Trophoblast cell (in vitro differentiated cells and primary cell): ENCODE data around the gene TAP2.

ENCODE experiments used
- DNase-seq, 2 donors: peaks; one replicate each; pipeline ENCODE4 v3.0.0-alpha.2; 2016
- H2AFZ ChIP-seq: 2 replicates; pipeline ENCODE4 v1.6.1; 2013; ENCODE audit warnings: low read length, moderate library complexity, mild to moderate bottlenecking; ENCODE audit not compliant: insufficient read depth, poor library complexity
- H2AK5ac ChIP-seq: 2 replicates; pipeline ENCODE4 v1.6.1; 2013; ENCODE audit warnings: mild to moderate bottlenecking, low read length
- H2BK120ac ChIP-seq: 2 replicates; pipeline ENCODE4 v1.6.1; 2013; ENCODE audit warnings: low read length, mild to moderate bottlenecking, moderate library complexity; ENCODE audit not compliant: insufficient read depth, poor library complexity
- H2BK12ac ChIP-seq: 2 replicates; pipeline ENCODE4 v1.6.1; 2013; ENCODE audit warnings: mild to moderate bottlenecking, low read length, moderate library complexity
- H2BK5ac ChIP-seq: 2 replicates; pipeline ENCODE4 v1.6.1; 2013; ENCODE audit warnings: low read length, low read depth, moderate library complexity, mild to moderate bottlenecking; ENCODE audit not compliant: poor library complexity
- H3K14ac ChIP-seq: 2 replicates; pipeline ENCODE4 v1.6.1; 2013; ENCODE audit warnings: mild to moderate bottlenecking, low read length
- H3K18ac ChIP-seq: 2 replicates; pipeline ENCODE4 v1.6.1; 2013; ENCODE audit warnings: mild to moderate bottlenecking, low read length
- H3K23ac ChIP-seq: 2 replicates; pipeline ENCODE4 v1.6.1; 2013; ENCODE audit warnings: low read length
- H3K27ac ChIP-seq: 2 replicates; pipeline ENCODE4 v1.5.1; 2013; ENCODE audit warnings: low read depth, mild to moderate bottlenecking, inconsistent platforms, low read length, moderate library complexity
- H3K27me3 ChIP-seq: 2 replicates; pipeline ENCODE4 v1.6.1; 2013; ENCODE audit warnings: inconsistent platforms, mild to moderate bottlenecking, low read length, moderate library complexity; ENCODE audit not compliant: insufficient read depth
- H3K36me3 ChIP-seq, 2 experiments: 1 replicate in 1 of 2; 2 replicates in 1 of 2; pipeline ENCODE4 v1.6.1; 2013; ENCODE audit warnings: low read length in 2 of 2, mild to moderate bottlenecking in 2 of 2, moderate library complexity in 1 of 2; ENCODE audit not compliant: insufficient read depth in 2 of 2, control insufficient read depth in 1 of 2
- H3K4ac ChIP-seq: 2 replicates; pipeline ENCODE4 v1.6.1; 2013; ENCODE audit warnings: low read depth, mild to moderate bottlenecking, low read length, moderate library complexity
- H3K4me1 ChIP-seq, 2 experiments: 1 replicate in 1 of 2; 2 replicates in 1 of 2; pipeline ENCODE4 v1.6.1; 2013; ENCODE audit warnings: low read length in 2 of 2, mild to moderate bottlenecking in 2 of 2, moderate library complexity in 1 of 2; ENCODE audit not compliant: insufficient read depth in 2 of 2, control insufficient read depth in 1 of 2
- H3K4me2 ChIP-seq: 2 replicates; pipeline ENCODE4 v1.6.1; 2013; ENCODE audit warnings: inconsistent platforms, mild to moderate bottlenecking, low read length, moderate library complexity
- H3K4me3 ChIP-seq: 2 replicates; pipeline ENCODE4 v1.5.1; 2013; ENCODE audit warnings: mild to moderate bottlenecking, low read depth, low read length, inconsistent platforms
- H3K79me1 ChIP-seq: one replicate; pipeline ENCODE4 v1.6.1; 2013; ENCODE audit warnings: low read length
- H3K79me2 ChIP-seq: 2 replicates; pipeline ENCODE4 v1.6.1; 2013; ENCODE audit warnings: low read length, mild to moderate bottlenecking; ENCODE audit not compliant: control insufficient read depth, insufficient read depth, poor library complexity
- H3K9ac ChIP-seq: 2 replicates; pipeline ENCODE4 v1.6.1; 2013; ENCODE audit warnings: mild to moderate bottlenecking, low read length
- H3K9me3 ChIP-seq: 2 replicates; pipeline ENCODE4 v1.6.1; 2013; ENCODE audit warnings: low read depth, mild to moderate bottlenecking, control low read depth, inconsistent platforms, low read length; ENCODE audit not compliant: insufficient read depth
- H4K12ac ChIP-seq: 2 replicates; pipeline ENCODE4 v1.6.1; 2013; ENCODE audit warnings: low read depth, mild to moderate bottlenecking, low read length, moderate library complexity
- H4K8ac ChIP-seq: 2 replicates; pipeline ENCODE4 v1.6.1; 2013; ENCODE audit warnings: low read depth, mild to moderate bottlenecking, low read length, moderate library complexity
- H4K91ac ChIP-seq: one replicate; pipeline ENCODE4 v1.6.1; 2013; ENCODE audit warnings: low read depth, mild to moderate bottlenecking, low read length, moderate library complexity
- WGBS: extraction: QIAGEN DNeasy Blood & Tissue Kit; methylation state at CpG from one replicate; pipeline ENCODE4 v1.1.7; 2013; ENCODE audit warnings: missing lambda C conversion rate; ENCODE audit not compliant: insufficient read length, insufficient coverage; ENCODE audit errors: extremely low coverage; 5-methylcytosine and 5-hydroxymethylcytosine counted together

The TAP2 gene

DNA sequence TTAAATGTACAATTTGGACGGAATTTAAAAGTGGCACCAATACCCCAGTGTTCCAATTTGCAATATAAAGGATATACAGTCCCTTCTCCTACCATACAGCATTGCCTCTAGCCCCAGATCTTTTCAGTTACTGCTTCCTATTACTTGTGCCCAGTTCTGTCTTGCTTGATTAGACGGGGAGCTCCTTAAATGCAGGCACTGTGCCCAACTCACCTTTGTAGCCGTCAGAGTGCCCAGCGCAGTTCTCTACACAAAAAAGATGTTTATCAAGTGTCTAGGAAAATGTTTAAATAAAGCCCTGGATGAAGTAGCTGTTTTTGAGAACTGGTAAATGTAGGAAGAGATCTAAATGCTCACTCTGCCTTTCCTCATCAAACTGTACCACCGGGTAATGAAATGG, 7.6 kb downstream of the TAP2 start:
- Histone ChIP-seq H2AFZ (no peak overlapping the region), H4K12ac (no peak overlapping the region), H4K91ac (no peak overlapping the region), H2AK5ac (no peak overlapping the region), H3K79me2 (no peaks in the 10 kb centered on the region), H3K14ac (no peak overlapping the region), H3K36me3 (peaks cover 0 to 2% of the 10 kb centered on the region in 2 experiments), H3K4me1 (no peaks in the 10 kb centered on the region), H3K23ac (no peak overlapping the region), H3K4me3 (no peak overlapping the region), H3K79me1 (no peaks in the 10 kb centered on the region), H2BK5ac (no peak overlapping the region), H3K18ac (no peak overlapping the region), H3K4ac (no peak overlapping the region), H3K4me2 (no peak overlapping the region), H3K9ac (no peak overlapping the region), H2BK120ac (no peak overlapping the region), H4K8ac (no peak overlapping the region), H3K27ac (no peak overlapping the region), H3K9me3 (no peaks in the 10 kb centered on the region), H2BK12ac (no peak overlapping the region), H3K27me3 (peaks cover 2% of the 10 kb centered on the region)
- DNase-seq = no peak
- WGBS = no CpG with 5 or more reads among the region's 5 CpGs

DNA sequence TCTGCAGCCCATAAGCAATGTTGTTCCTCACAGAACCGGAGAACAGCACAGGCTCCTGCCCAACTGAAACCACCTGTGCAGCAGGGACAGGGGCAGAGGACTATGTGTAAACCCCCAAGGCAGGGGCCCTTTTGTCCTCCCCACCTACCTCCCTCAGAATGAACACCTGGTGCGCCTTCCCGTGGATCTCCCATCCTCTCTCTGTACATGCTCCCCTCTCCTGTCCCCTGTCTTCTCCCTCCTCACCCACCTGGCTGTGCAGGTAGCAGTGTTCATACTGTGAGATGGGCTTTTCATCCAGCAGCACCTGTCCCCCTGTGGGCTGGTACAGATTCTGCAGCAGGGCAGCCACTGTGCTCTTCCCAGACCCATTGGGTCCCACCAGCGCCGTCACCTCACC, 8.5 kb downstream of the TAP2 start:
- no peak overlapping the region for H2BK120ac ChIP-seq
- H4K91ac ChIP-seq = no peak overlapping the region
- H3K27me3 ChIP-seq = no peaks in the 10 kb centered on the region
- H3K79me1 ChIP-seq = no peaks in the 10 kb centered on the region
- no peak overlapping the region for H3K4me2 ChIP-seq
- WGBS = no CpG with 5 or more reads among the region's 5 CpGs
- no peaks in the 10 kb centered on the region for H3K4me1 ChIP-seq
- H2AFZ ChIP-seq = no peak overlapping the region
- H3K9me3 ChIP-seq = no peaks in the 10 kb centered on the region
- no peak overlapping the region for H2BK5ac ChIP-seq
- no peak overlapping the region for H3K27ac ChIP-seq
- no peak overlapping the region for H3K23ac ChIP-seq
- H4K12ac ChIP-seq = no peak overlapping the region
- no peak overlapping the region for H3K4me3 ChIP-seq
- H3K14ac ChIP-seq = no peak overlapping the region
- H2AK5ac ChIP-seq = no peak overlapping the region
- no peak overlapping the region for H3K9ac ChIP-seq
- H3K4ac ChIP-seq = no peak overlapping the region
- DNase-seq = no peak
- H3K36me3 ChIP-seq = no peaks in the 10 kb centered on the region
- H4K8ac ChIP-seq = no peak overlapping the region
- H2BK12ac ChIP-seq = no peak overlapping the region
- no peak overlapping the region for H3K18ac ChIP-seq
- H3K79me2 ChIP-seq = no peaks in the 10 kb centered on the region

DNA sequence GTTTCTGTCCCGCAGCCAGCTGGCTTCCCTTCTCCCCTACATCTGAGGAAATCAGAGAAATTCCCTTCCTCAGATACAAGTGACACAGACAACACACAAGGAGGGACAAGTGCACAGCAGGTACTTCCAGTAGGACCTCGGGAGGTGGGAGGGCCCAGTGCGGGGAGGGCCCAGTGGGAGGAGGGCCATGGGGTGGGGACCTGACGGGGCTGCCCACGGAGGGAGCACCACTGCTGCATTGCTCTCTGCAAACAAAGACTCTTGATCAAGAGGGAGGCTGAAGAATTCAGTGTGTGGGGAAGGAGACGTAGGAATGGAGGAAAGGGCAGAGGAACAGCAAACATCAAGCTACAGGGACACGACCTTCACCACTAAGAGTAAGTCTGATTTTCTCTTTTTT, 9.0 kb downstream of the TAP2 start:
- H2AK5ac ChIP-seq = no peak overlapping the region
- H2AFZ ChIP-seq = no peak overlapping the region
- no peaks in the 10 kb centered on the region for H3K9me3 ChIP-seq
- H3K27ac ChIP-seq = no peak overlapping the region
- no peaks in the 10 kb centered on the region for H3K79me1 ChIP-seq
- H3K14ac ChIP-seq = no peak overlapping the region
- no peak overlapping the region for H3K4ac ChIP-seq
- no peaks in the 10 kb centered on the region for H3K4me1 ChIP-seq
- WGBS = no CpG with 5 or more reads among the region's 7 CpGs
- no peak overlapping the region for H2BK12ac ChIP-seq
- no peak overlapping the region for H2BK120ac ChIP-seq
- H4K8ac ChIP-seq = no peak overlapping the region
- no peak overlapping the region for H3K18ac ChIP-seq
- H4K91ac ChIP-seq = no peak overlapping the region
- no peak overlapping the region for H4K12ac ChIP-seq
- no peak overlapping the region for H3K4me3 ChIP-seq
- no peak overlapping the region for H2BK5ac ChIP-seq
- H3K4me2 ChIP-seq = no peak overlapping the region
- no peak overlapping the region for H3K23ac ChIP-seq
- DNase-seq = no peak
- H3K9ac ChIP-seq = no peak overlapping the region
- H3K27me3 ChIP-seq = no peaks in the 10 kb centered on the region
- no peaks in the 10 kb centered on the region for H3K79me2 ChIP-seq
- H3K36me3 ChIP-seq = no peaks in the 10 kb centered on the region

DNA sequence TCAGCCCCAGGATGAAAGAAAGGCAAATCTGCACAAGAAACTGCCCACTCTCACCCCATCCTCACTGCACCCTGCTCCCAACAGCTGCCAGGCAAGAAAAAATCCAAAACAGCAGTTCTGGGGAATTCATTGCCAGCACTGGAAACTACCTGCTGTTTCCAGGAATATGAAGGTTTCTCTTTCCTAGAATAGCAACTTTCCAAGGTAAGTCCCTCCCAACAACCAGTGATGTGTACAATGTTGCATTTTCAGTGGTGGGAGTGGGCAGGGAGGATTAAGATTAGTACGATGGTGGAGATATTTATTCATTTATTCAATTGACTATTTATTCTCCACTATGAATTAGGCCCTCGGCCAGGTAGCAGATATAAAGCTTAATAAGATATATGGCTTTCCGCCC, 11.5 kb downstream of the TAP2 start:
- Histone ChIP-seq H2BK120ac (no peak overlapping the region), H3K4me2 (no peak overlapping the region), H3K79me1 (no peaks in the 10 kb centered on the region), H3K18ac (no peak overlapping the region), H3K4me1 (no peaks in the 10 kb centered on the region), H2AK5ac (no peak overlapping the region), H2BK12ac (no peak overlapping the region), H3K23ac (no peak overlapping the region), H3K4ac (no peak overlapping the region), H2BK5ac (no peak overlapping the region), H3K9me3 (no peaks in the 10 kb centered on the region), H3K79me2 (no peaks in the 10 kb centered on the region), H3K9ac (no peak overlapping the region), H3K14ac (no peak overlapping the region), H3K4me3 (no peak overlapping the region), H3K27me3 (no peaks in the 10 kb centered on the region), H4K12ac (no peak overlapping the region), H3K36me3 (no peaks in the 10 kb centered on the region), H3K27ac (no peak overlapping the region), H2AFZ (no peak overlapping the region), H4K91ac (no peak overlapping the region), H4K8ac (no peak overlapping the region)
- DNase-seq = no peak
- whole genome bisulfite sequencing = no CpG with 5 or more reads among the region's 3 CpGs
